Mucosa of rectum (tissue), 2 donors: ENCODE data around the gene CYP26B1.
A peak's percentile ranks its signal among the peaks of the same experiment; 100 is the strongest.

Source experiments
- H3K27ac ChIP-seq, 2 donors: one replicate each; pipeline ENCODE4 v1.7.0; 2013; ENCODE audit warnings: inconsistent platforms in 2 of 2, low read depth in 2 of 2, low read length in 2 of 2
- H3K27me3 ChIP-seq, 2 donors: one replicate each; pipeline ENCODE4 v1.7.0; 2013; ENCODE audit warnings: low read length in 2 of 2; ENCODE audit not compliant: control insufficient read depth in 2 of 2, insufficient read depth in 2 of 2
- H3K36me3 ChIP-seq, 2 donors: one replicate each; pipeline ENCODE4 v1.7.0; 2013; ENCODE audit warnings: low read length in 2 of 2; ENCODE audit not compliant: control insufficient read depth in 2 of 2, insufficient read depth in 2 of 2
- H3K4me1 ChIP-seq, 2 donors: one replicate each; pipeline ENCODE4 v1.7.0; 2013; ENCODE audit warnings: low read length in 2 of 2, mild to moderate bottlenecking in 1 of 2; ENCODE audit not compliant: control insufficient read depth in 2 of 2, insufficient read depth in 2 of 2
- H3K4me3 ChIP-seq, 2 donors: one replicate each; pipeline ENCODE4 v1.7.0; 2013; ENCODE audit warnings: low read length in 2 of 2
- H3K9ac ChIP-seq, 2 donors: one replicate each; pipeline ENCODE4 v1.7.0; 2013; ENCODE audit warnings: low read length in 2 of 2, low read depth in 1 of 2, mild to moderate bottlenecking in 1 of 2
- H3K9me3 ChIP-seq, 2 donors: one replicate each; pipeline ENCODE4 v1.7.0; 2013; ENCODE audit warnings: low read length in 2 of 2; ENCODE audit not compliant: control insufficient read depth in 2 of 2
- donor health status: healthy.
- donor health status: Normal muscosa, but diverticular disease.

CYP26B1 gene

DNA sequence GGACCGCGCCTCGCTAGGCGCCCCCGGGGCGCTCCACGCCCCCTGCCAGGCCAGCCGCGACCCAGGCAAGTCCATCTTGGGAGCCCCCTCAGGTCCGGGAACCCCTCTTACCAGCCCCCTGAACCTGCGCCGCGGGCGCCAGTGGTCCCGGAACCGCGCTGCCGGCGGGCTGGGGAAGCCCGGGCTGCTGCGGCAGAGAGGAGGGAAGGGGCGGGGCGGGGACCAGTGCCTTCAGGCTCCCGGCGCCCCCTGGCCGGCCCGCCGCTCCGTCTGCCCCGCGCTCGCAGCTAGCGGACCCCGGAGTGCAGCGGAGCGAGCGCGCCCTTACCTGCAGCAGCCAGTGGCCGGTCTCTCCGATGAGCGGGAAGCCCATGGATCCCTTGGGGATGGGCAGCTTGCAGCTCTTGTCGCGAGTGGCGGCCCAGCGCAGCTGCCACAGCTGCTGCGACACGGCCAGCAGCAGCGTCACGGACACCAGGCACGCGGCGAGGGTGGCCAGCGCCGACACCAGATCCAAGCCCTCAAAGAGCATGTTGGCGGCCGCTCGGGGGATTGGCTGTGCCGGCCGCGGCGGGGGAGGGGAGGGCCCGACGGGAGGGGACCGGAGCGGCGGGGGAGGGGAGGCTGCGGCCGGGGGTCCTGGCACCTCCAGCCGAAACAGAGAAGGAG lies at the start of gene CYP26B1:
Gene CYP26B1, minus strand, starts transcription at position 560 of the 669 bp plus-strand sequence. Its CDS starts 28 bp downstream, at position 532.
- Histone ChIP-seq H3K36me3 (no peaks in the 10 kb centered on the region), H3K27ac (no peak within 1 kb of the TSS), H3K4me3 (peak within 1 kb of the TSS; percentile 58 to 76), H3K9ac (peak within 1 kb of the TSS in 1 of 2 donors; percentile 32), H3K9me3 (no peaks in the 10 kb centered on the region), H3K4me1 (peaks cover 56 to 63% of the 10 kb centered on the region in 2 donors), H3K27me3 (peaks cover 42 to 44% of the 10 kb centered on the region in 2 donors)

DNA sequence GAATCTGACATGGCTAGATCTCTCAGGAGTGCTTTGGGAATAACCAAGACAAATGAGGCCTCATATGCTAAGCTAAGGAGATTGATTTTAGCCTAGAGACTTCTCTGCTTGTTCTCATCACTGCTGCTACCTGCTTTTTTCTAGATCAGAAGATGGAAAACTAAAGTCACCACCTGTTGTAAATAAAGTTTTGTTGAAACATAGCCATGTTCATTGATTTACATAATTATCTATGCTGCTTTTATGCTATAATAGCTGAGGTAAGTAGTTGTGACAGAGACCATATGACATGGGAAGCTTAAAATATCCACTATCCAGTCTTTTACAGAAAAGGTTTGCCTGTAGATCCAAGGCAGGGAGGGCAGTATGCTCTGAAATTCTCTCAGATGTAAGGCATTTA lies 46.1 kb upstream of the CYP26B1 start:
- no peak overlapping the region for H3K4me3 ChIP-seq
- H3K9me3 ChIP-seq: no peaks in the 10 kb centered on the region
- no peaks in the 10 kb centered on the region for H3K36me3 ChIP-seq
- no peaks in the 10 kb centered on the region for H3K4me1 ChIP-seq
- H3K27me3 ChIP-seq: no peaks in the 10 kb centered on the region
- H3K9ac ChIP-seq: no peak overlapping the region
- no peak overlapping the region for H3K27ac ChIP-seq

DNA sequence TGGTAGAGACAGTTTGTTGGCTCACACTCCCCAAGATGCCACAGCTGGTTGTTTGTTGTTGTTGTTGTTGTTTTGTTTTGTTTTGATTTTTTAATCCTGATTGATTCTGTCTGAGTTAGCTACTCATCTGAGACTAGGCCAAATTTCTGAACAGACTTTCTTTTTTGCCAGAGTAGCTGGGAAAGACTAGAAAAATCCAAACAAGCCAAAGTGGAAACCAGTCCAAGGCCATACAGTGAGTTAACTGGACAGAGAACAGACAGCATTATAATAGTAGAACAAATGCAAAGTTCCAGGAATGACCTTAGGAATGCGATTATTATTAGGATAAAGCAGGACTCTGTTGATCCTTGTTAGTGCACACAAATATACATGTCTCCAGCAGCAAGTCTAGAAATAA lies 43.8 kb upstream of the CYP26B1 start:
- Histone ChIP-seq H3K27me3 (no peaks in the 10 kb centered on the region), H3K9ac (no peak overlapping the region), H3K4me3 (no peak overlapping the region), H3K9me3 (no peaks in the 10 kb centered on the region), H3K4me1 (no peaks in the 10 kb centered on the region), H3K27ac (no peak overlapping the region), H3K36me3 (no peaks in the 10 kb centered on the region)

GRCh38 chr2:72185206-72185605 lies 37.5 kb upstream of the CYP26B1 start:
- no peak overlapping the region for H3K9ac ChIP-seq
- no peaks in the 10 kb centered on the region for H3K9me3 ChIP-seq
- peaks cover 5 to 20% of the 10 kb centered on the region in 2 donors for H3K4me1 ChIP-seq
- H3K4me3 ChIP-seq: no peak overlapping the region
- no peaks in the 10 kb centered on the region for H3K36me3 ChIP-seq
- no peaks in the 10 kb centered on the region for H3K27me3 ChIP-seq
- no peak overlapping the region for H3K27ac ChIP-seq

- peaks cover 5 to 20% of the 10 kb centered on the region in 2 donors for H3K4me1 ChIP-seq
- no peak overlapping the region for H3K4me3 ChIP-seq
- H3K9me3 ChIP-seq: no peaks in the 10 kb centered on the region
- no peaks in the 10 kb centered on the region for H3K27me3 ChIP-seq
- H3K36me3 ChIP-seq: peaks cover 0 to 4% of the 10 kb centered on the region in 2 donors
- peak overlapping the region; percentile 73 to 84 for H3K27ac ChIP-seq
- H3K9ac ChIP-seq: no peak overlapping the region
Observed at GRCh38 chr2:72183466-72183865, 35.8 kb upstream of the CYP26B1 start.

GRCh38 chr2:72183016-72183415 lies 35.4 kb upstream of the CYP26B1 start:
- H3K9ac ChIP-seq: no peak overlapping the region
- H3K27ac ChIP-seq: peak overlapping the region; percentile 73 to 84
- peaks cover 2 to 4% of the 10 kb centered on the region in 2 donors for H3K36me3 ChIP-seq
- no peak overlapping the region for H3K4me3 ChIP-seq
- H3K27me3 ChIP-seq: no peaks in the 10 kb centered on the region
- no peaks in the 10 kb centered on the region for H3K9me3 ChIP-seq
- peaks cover 5 to 20% of the 10 kb centered on the region in 2 donors for H3K4me1 ChIP-seq

GRCh38 chr2:72182547-72182946 lies 34.9 kb upstream of the CYP26B1 start:
- Histone ChIP-seq H3K9me3 (no peaks in the 10 kb centered on the region), H3K4me3 (no peak overlapping the region), H3K36me3 (peaks cover 4 to 8% of the 10 kb centered on the region in 2 donors), H3K27ac (peak overlapping the region; percentile 73 to 84), H3K9ac (no peak overlapping the region), H3K4me1 (peaks cover 5 to 20% of the 10 kb centered on the region in 2 donors), H3K27me3 (no peaks in the 10 kb centered on the region)

DNA sequence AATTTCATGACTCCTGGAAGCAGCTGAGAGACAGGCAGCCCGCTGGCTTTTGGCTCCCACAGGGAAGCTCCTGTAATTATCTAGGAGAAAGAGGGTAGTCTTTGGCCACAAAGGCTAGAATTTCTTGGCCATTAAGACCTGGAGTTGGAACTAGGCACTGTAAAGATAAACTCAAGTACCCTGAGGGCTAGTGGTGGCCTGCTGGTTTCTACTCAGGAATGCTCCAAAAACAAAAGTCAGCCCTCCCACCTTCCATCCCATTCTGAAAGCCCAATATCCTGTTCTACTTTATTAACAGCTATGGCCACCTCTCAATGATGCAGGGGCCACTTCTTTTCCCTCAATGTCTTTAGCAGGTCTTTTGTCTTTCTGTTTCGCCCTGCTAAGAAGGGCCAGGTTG lies 34.0 kb upstream of the CYP26B1 start:
- Histone ChIP-seq H3K27ac (peak overlapping the region; percentile 73 to 84), H3K36me3 (peaks cover 4 to 11% of the 10 kb centered on the region in 2 donors), H3K27me3 (no peaks in the 10 kb centered on the region), H3K9ac (no peak overlapping the region), H3K4me3 (no peak overlapping the region), H3K9me3 (no peaks in the 10 kb centered on the region), H3K4me1 (peaks cover 5 to 20% of the 10 kb centered on the region in 2 donors)

- Histone ChIP-seq H3K27me3 (no peaks in the 10 kb centered on the region), H3K36me3 (peaks cover 4 to 13% of the 10 kb centered on the region in 2 donors), H3K4me3 (no peak overlapping the region), H3K27ac (no peak overlapping the region), H3K9me3 (no peaks in the 10 kb centered on the region), H3K9ac (no peak overlapping the region), H3K4me1 (peaks cover 5 to 20% of the 10 kb centered on the region in 2 donors)
Observed at GRCh38 chr2:72180351-72180750, 32.7 kb upstream of the CYP26B1 start.

- Histone ChIP-seq H3K27ac (no peak overlapping the region), H3K4me3 (no peak overlapping the region), H3K36me3 (peaks cover 4 to 13% of the 10 kb centered on the region in 2 donors)
Observed at GRCh38 chr2:72178551-72178950, 30.9 kb upstream of the CYP26B1 start.

More at GRCh38 chr2:72178551-72178950, 30.9 kb upstream of the CYP26B1 start:
- no peaks in the 10 kb centered on the region for H3K27me3 ChIP-seq
- H3K9ac ChIP-seq: no peak overlapping the region
- H3K4me1 ChIP-seq: peaks cover 5 to 16% of the 10 kb centered on the region in 2 donors
- H3K9me3 ChIP-seq: no peaks in the 10 kb centered on the region
